ENCODE measurements around the gene PDIA5.

GRCh38 chr3:123027292-123028232 lies 39.3 kb upstream of the PDIA5 start, which contains the start of gene SEMA5B:
- TF ChIP-seq, protein P1, sequence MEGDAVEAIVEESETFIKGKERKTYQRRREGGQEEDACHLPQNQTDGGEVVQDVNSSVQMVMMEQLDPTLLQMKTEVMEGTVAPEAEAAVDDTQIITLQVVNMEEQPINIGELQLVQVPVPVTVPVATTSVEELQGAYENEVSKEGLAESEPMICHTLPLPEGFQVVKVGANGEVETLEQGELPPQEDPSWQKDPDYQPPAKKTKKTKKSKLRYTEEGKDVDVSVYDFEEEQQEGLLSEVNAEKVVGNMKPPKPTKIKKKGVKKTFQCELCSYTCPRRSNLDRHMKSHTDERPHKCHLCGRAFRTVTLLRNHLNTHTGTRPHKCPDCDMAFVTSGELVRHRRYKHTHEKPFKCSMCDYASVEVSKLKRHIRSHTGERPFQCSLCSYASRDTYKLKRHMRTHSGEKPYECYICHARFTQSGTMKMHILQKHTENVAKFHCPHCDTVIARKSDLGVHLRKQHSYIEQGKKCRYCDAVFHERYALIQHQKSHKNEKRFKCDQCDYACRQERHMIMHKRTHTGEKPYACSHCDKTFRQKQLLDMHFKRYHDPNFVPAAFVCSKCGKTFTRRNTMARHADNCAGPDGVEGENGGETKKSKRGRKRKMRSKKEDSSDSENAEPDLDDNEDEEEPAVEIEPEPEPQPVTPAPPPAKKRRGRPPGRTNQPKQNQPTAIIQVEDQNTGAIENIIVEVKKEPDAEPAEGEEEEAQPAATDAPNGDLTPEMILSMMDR (IDR thresholded peaks at IDR 0.05) = peak in 1 of 2 donors; percentile 27
- TF ChIP-seq POLR2A (IDR thresholded peaks at IDR 0.05) = no peak
